GOT3 (cell line): Measurements from ENCODE around the gene PNMA6F.

Source experiments
- DNase-seq: peaks from one replicate; lab custom pipeline; 2025; ENCODE audit warnings: mixed read lengths; lab: John Stamatoyannopoulos, UW

PNMA6F gene

GRCh38 chrX:153321381-153322124 is at the start of gene PNMA6F:
Gene PNMA6F (minus strand): TSS chrX:153321767. CDS start chrX:153320674, 1,093 bp downstream.
- no peak for DNase-seq

DNA sequence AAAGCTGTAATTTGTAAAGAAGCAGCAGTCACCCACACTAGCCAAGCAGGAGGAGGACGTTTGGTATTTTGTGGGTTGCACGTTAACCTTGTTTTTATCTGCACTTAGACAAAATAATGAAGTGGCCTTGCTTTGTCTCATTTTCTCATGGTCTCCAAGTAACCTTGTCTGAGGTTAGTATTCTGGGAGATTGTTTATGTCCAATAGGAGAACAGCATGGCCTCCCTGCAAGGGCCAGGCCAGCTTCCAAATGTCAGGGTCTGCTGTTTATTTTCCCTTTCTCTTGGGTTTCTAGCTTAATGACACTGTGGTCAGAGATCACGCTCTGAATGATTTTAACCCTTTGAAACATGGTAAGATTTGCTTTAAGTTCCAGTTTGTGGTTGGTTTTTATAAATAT is 49.7 kb upstream of the PNMA6F start:
- no peak for DNase-seq

DNA sequence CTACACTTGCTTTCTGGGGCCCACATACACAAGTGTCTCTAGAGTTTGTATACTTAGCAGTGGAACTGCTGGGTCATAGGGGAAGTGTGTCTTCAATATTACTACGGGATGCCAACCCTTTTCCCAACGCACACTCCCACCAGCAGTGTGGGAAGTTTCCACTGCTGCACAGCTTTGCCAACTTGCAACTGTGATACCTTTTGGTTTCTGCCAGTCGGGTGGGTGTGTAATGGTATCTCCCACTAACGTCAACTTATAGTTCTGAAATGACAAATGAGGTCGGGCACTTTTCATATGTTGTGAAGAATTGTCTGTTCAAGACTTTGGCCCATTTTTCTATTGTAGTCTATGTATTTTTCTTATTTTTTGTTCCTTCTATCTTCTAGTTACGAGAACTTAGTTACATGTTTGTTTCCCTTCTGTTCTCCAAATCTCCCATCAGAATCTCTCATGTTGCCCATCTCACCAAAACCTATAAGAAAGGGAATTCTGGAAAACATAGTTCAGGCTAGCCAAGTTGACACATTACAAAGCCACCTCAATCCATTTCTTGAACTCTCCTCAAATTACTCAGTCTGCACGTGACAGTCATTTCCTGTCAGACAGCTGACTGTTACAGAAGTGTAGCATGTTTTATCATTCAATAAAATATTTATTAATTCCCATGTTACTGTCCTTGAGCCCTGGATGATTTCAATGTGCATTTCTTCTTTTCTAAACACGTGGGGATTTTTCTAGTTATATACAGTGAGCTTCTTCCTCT is 48.9 kb upstream of the PNMA6F start:
- DNase-seq, result no peak

GRCh38 chrX:153366878-153367538 is 45.4 kb upstream of the PNMA6F start:
- no peak for DNase-seq

- DNase-seq, result no peak
Observed at GRCh38 chrX:153366119-153366518, 44.6 kb upstream of the PNMA6F start.

DNA sequence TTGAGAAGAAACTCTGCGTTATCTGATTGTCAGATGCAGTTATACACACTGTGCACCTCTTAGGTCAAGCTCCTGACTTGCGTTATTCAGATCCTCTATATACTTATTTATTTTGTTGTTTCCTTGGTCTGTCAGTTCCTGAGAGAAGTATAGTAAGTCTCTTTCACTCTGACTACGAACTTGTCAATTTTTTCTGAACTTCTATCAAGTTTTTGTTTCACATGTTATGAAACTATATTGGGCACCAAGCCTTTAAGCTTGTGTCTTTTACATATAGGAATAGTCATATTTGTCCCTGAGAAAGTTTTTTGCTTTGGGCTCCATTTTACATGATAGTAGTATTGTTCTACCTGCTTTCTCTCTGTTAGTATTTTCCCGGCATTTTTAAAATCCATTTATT is 44.1 kb upstream of the PNMA6F start:
- DNase-seq, result no peak

DNA sequence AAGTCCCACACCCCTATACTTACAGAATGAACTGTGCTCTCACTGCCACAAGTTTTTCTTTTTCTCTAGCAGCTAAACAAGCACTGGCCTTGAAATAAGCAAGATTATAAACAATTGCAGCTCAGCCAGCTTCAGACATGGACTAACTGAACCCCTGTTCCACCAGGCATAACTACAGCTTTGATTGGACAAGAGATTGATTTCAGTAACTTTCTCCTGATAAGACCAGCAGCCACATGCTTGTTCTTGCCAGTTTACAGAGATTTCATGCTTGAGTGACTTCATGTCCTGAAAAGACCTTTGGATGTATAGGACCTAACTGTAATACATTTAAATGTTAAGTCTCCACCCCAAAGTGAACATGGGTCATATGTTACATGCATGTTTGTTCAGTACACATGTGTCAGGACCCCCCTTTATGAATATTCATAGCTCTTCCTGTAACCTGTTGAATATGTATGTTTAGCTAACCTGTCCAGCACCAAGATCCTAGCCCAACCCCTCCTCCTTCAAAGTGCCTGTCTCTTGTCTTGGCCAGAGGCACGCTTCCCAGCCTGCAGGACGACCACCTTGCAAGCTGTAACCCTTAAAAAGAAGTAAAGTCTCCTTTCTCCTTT is 40.3 kb upstream of the PNMA6F start:
- no peak for DNase-seq

DNA sequence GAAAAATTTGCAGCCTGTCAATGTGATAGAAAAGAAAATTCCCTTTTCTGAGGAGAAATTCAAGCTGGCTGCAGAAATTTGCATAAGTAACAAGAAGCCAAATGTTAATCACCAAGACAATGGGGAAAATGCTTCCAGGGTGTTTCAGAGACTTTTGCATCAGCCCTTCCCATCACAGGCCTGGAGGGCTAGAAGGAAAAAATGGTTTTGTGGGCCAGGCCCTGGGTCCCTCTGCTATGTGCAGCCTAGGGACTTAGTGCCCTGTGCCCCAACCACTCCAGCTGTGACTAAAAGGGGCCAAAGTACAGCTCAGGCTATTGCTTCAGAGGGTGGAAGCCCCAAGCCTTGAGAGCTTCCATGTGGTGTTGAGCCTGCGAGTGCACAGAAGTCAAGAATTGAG is 36.3 kb upstream of the PNMA6F start:
- DNase-seq, result no peak

DNA sequence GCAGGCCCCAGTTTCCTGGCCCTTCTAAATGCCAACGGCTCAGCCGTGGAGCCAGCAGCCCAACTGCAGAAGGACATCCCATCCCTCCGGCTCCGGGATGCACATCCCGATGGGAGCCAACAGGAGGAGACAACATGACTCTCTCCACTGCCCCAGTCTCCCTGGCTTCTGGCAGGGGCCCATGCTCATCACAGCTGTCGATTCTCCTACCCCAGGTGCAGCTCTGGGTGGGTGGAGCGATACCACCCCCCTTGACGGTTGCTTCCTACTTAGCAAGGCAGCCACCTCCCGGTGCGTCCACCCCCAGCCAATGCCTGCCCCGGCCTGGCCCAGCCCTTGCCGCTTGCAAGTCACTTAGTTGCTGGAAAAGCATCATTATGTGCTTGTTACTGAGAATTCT is 31.8 kb upstream of the PNMA6F start:
- no peak for DNase-seq

GRCh38 chrX:153352858-153353257 is 31.3 kb upstream of the PNMA6F start:
- no peak for DNase-seq

DNA sequence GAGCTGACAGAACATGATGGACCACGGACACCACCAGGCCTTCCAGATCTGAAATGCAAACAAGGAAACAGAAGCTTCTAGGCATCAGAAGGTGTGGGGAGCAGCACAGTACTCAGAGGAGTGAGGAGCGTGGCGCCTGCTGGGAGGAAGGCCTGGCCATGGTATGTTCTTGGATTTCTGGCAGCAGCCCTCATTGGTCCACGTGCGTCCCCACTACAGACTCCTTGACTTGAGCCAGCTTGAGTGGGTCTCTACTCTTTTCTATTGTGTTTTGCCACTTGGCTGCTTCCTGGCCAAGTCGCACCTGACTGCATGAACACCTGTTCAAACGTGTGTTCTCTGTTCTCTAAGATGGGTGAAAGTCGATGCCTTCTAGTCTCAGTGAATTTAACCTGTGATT is 30.4 kb upstream of the PNMA6F start:
- DNase-seq, result no peak

- no peak for DNase-seq
Observed at GRCh38 chrX:153349952-153350351, 28.4 kb upstream of the PNMA6F start.

- no peak for DNase-seq
Observed at GRCh38 chrX:153348421-153348820, 26.9 kb upstream of the PNMA6F start.

DNA sequence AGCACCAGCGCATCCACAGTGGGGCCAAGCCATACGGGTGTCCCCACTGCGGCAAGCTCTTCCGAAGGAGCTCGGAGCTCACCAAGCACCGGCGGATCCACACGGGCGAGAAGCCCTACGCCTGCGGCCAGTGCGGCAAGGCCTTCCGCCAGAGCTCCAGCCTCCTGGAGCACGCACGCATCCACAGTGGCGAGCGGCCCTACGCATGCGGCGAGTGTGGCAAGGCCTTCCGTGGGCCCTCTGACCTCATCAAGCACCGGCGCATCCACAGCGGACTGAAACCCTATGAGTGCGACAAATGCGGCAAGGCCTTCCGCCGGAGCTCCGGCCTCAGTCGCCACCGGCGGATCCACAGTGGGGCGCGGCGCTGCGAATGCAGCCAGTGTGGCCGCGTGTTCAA is 26.0 kb upstream of the PNMA6F start:
- DNase-seq, result no peak

DNA sequence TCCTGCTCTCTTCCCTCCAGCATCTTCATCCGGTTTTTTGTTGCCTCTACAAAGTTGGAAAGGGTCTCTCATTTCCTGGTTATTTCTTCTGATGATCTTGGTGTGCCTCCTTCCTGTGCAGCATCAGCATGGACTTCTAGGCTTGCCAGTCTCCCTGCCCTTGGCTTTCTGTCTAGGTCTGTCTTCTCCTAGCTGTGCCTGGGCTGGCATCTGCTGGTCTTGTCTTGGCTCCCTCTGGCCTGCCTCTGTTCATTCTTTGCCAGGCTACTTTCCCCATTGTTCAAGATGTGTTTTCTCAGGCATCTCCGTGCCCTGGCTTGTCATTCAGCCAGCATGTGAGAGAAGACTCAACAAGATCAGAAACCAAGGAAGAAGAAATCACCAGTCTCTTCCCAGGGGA is 22.1 kb upstream of the PNMA6F start:
- DNase-seq, result no peak

GRCh38 chrX:153342762-153343558 is 21.4 kb upstream of the PNMA6F start:
- no peak for DNase-seq

GRCh38 chrX:153340111-153340510 is 18.5 kb upstream of the PNMA6F start:
- no peak for DNase-seq

DNA sequence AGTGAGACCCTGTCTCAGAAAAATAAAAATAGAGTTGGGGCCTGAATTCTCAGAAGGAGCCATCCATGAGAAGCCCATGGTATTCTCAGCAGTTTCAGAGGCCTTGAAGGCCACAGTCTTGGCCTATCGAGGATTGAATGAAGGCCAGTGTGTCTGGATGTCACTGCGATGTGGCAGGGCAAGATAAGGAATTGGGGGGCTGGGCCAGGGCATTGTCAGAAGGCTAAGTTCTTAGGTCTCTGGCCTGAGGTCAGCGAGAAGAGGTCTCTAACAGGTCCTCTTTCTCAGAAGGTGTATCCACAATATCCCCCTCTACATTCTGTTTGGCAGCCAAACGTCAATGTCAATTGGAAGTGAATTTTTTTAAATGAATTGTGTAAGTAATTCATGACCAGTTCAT is 18.1 kb upstream of the PNMA6F start:
- DNase-seq, result no peak

- no peak for DNase-seq
Observed at GRCh38 chrX:153338836-153339235, 17.3 kb upstream of the PNMA6F start.

DNA sequence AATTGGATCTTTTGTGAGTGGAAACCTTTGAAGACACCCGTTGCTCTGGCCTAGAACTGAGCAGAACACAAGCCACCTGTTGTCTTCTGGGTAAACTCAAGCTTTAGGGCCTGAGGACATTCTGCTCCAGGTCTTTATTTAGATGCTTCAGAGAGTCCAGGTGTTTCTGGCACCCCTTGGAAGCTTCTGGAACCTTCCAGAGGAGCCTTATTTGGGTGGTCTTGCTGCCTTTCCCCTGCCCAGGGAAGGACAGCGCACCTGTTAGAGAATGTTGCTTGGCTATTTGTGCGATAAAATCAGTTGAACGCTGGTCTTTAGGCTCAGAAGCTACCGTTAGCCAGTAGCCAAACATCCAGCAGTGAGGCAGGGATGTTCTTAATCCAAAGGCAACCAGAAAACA is 15.4 kb upstream of the PNMA6F start:
- no peak for DNase-seq

GRCh38 chrX:153336121-153336894 is 14.7 kb upstream of the PNMA6F start:
- no peak for DNase-seq
